Measurements from ENCODE around the gene PFKL.

Gene PFKL

GRCh38 chr21:44366586-44367211, 66.8 kb downstream of the PFKL start:
- no peak for DNase-seq

GRCh38 chr21:44368711-44369446, 69.0 kb downstream of the PFKL start:
- DNase-seq, result no peak

- DNase-seq, result no peak
These were observed 70.3 kb downstream of the PFKL start for GRCh38 chr21:44370027-44370735.

GRCh38 chr21:44370786-44371410, 71.0 kb downstream of the PFKL start:
- no peak for DNase-seq

- DNase-seq, result no peak
These were observed 71.7 kb downstream of the PFKL start for GRCh38 chr21:44371596-44371995.

- no peak for DNase-seq
These were observed 72.8 kb downstream of the PFKL start for GRCh38 chr21:44372616-44373015.

- DNase-seq, result no peak
These were observed 74.9 kb downstream of the PFKL start for GRCh38 chr21:44374601-44375280.

- no peak for DNase-seq
These were observed 75.4 kb downstream of the PFKL start for GRCh38 chr21:44375281-44375651.

GRCh38 chr21:44375761-44376241, 75.9 kb downstream of the PFKL start:
- no peak for DNase-seq

GRCh38 chr21:44376606-44377005, 76.8 kb downstream of the PFKL start:
- no peak for DNase-seq

All from stimulated activated CD4-positive, alpha-beta T cell treated with anti-CD3 and anti-CD28 coated beads, Interleukin-2, amount 100 ng/mL, for 24 hours (primary cell).